Retinal pigment epithelial cell (primary cell): ENCODE measurements around the gene ACVR1B.

Experiments
- DNase-seq: peaks from one replicate; pipeline ENCODE4 v3.0.0-alpha.2; 2010; ENCODE audit warnings: low read depth
- H3K4me3 ChIP-seq: 2 replicates; pipeline ENCODE4 v1.5.1; 2011; ENCODE audit warnings: mild to moderate bottlenecking, low read length, control low read depth, moderate library complexity
- CTCF ChIP-seq: conservative IDR thresholded peaks from 2 replicates; pipeline ENCODE4 v1.5.1; 2011; ENCODE audit warnings: low read depth, low read length, control low read depth, inconsistent platforms

Gene ACVR1B

GRCh38 chr12:51951199-51951842, at the start of gene ACVR1B:
TSS of gene ACVR1B (plus strand) at chr12:51951699. CDS start at chr12:51951744, 45 bp downstream.
- DNase-seq = no peak
- TF ChIP-seq CTCF = no peak
- H3K4me3 ChIP-seq = peak within 1 kb of the TSS; percentile 79

GRCh38 chr12:51901881-51902280, 49.6 kb upstream of the ACVR1B start:
- H3K4me3 ChIP-seq = no peak overlapping the region
- no peak for DNase-seq
- no peak for TF ChIP-seq CTCF

- no peak overlapping the region for H3K4me3 ChIP-seq
- DNase-seq = no peak
- no peak for TF ChIP-seq CTCF
Observed at GRCh38 chr12:51904951-51905470, 46.5 kb upstream of the ACVR1B start.

- TF ChIP-seq CTCF = no peak
- no peak for DNase-seq
- H3K4me3 ChIP-seq = no peak overlapping the region
Observed at GRCh38 chr12:51905471-51906429, 45.7 kb upstream of the ACVR1B start.

GRCh38 chr12:51906430-51907082, 44.9 kb upstream of the ACVR1B start:
- peak overlapping the region; percentile 39 for H3K4me3 ChIP-seq
- no peak for DNase-seq
- TF ChIP-seq CTCF = no peak

GRCh38 chr12:51907083-51907855, 44.2 kb upstream of the ACVR1B start, which contains the start of gene ACVRL1:
TSS of gene ACVRL1 (plus strand) at chr12:51907504. CDS start at chr12:51912475, 4,971 bp downstream.
- H3K4me3 ChIP-seq = peak within 1 kb of the TSS; percentile 39
- DNase-seq = no peak
- TF ChIP-seq CTCF = no peak
